DOHH2 (cell line): ENCODE data around the gene AGFG1.

ENCODE experiments used
- H3F3A ChIP-seq: fragments of 200-600 bp; sonication (generic), shearing (Covaris generic); 2 replicates; pipeline ENCODE4 v1.6.0; 2016; ENCODE audit warnings: antibody characterized with exemption, mild to moderate bottlenecking; ENCODE audit not compliant: control insufficient read depth, insufficient read depth
- H3K27ac ChIP-seq: fragments of 200-600 bp; sonication (generic); 2 replicates; pipeline ENCODE4 v1.5.1; 2014; ENCODE audit warnings: low read depth, mild to moderate bottlenecking, low read length, moderate library complexity
- H3K27me3 ChIP-seq: fragments of 200-600 bp; sonication (generic); 2 replicates; pipeline ENCODE4 v1.6.1; 2014; ENCODE audit warnings: mild to moderate bottlenecking, low read length, mixed read lengths; ENCODE audit not compliant: control insufficient read depth
- H3K36me3 ChIP-seq: fragments of 200-600 bp; sonication (generic); 2 replicates; pipeline ENCODE4 v1.6.1; 2014; ENCODE audit warnings: mild to moderate bottlenecking, low read length, moderate library complexity, mixed read lengths; ENCODE audit not compliant: control insufficient read depth
- H3K4me1 ChIP-seq: fragments of 200-600 bp; sonication (generic); 2 replicates; pipeline ENCODE4 v1.6.1; 2014; ENCODE audit warnings: mild to moderate bottlenecking, low read length, mixed read lengths; ENCODE audit not compliant: control insufficient read depth
- H3K4me2 ChIP-seq: fragments of 200-600 bp; sonication (generic); 2 replicates; pipeline ENCODE4 v1.6.0; 2014; ENCODE audit warnings: mild to moderate bottlenecking, low read length, moderate library complexity
- H3K4me3 ChIP-seq: fragments of 200-600 bp; sonication (generic); 2 replicates; pipeline ENCODE4 v1.5.1; 2014; ENCODE audit warnings: mild to moderate bottlenecking, low read length, mixed read lengths
- H3K79me2 ChIP-seq: fragments of 200-600 bp; sonication (generic); 2 replicates; pipeline ENCODE4 v1.6.1; 2014; ENCODE audit warnings: mild to moderate bottlenecking, low read length, mixed read lengths; ENCODE audit not compliant: control insufficient read depth
- H3K9me2 ChIP-seq: fragments of 200-600 bp; sonication (generic); replicated peaks from 2 replicates; pipeline ENCODE4 v1.6.1; 2014; ENCODE audit warnings: mild to moderate bottlenecking, low read length, mixed read lengths; ENCODE audit not compliant: control insufficient read depth
- H3K9me3 ChIP-seq: fragments of 200-600 bp; sonication (generic); 2 replicates; pipeline ENCODE4 v1.6.1; 2014; ENCODE audit warnings: antibody characterized with exemption, low read length, mixed read lengths; ENCODE audit not compliant: control insufficient read depth, insufficient read depth
- H4K20me1 ChIP-seq: fragments of 200-600 bp; sonication (generic); 2 replicates; pipeline ENCODE4 v1.6.0; 2014; ENCODE audit warnings: low read depth, mild to moderate bottlenecking, antibody characterized with exemption, low read length, moderate library complexity; ENCODE audit not compliant: control insufficient read depth, insufficient read depth
- CTCF ChIP-seq: fragments of 200-600 bp; sonication (generic); IDR thresholded peaks from one replicate; pipeline ENCODE4 v1.5.1; 2014; ENCODE audit warnings: antibody characterized with exemption, mild to moderate bottlenecking, low read depth, low read length; ENCODE audit not compliant: poor library complexity, severe bottlenecking
- EZH2phosphoT487 ChIP-seq: fragments of 200-600 bp; sonication (generic); IDR thresholded peaks from 2 replicates; pipeline ENCODE4 v1.6.1; 2017; ENCODE audit warnings: borderline replicate concordance, mild to moderate bottlenecking, antibody characterized with exemption, low read length, moderate library complexity, mixed read lengths

Gene AGFG1

GRCh38 chr2:227485429-227485828 lies 13.5 kb downstream of the AGFG1 start:
- Histone ChIP-seq H3K36me3 (peaks cover 12% of the 10 kb centered on the region), H3K4me2 (no peak overlapping the region), H4K20me1 (peaks cover 4% of the 10 kb centered on the region), H3K27ac (no peak overlapping the region), H3K27me3 (no peaks in the 10 kb centered on the region), H3K4me3 (no peak overlapping the region), H3K9me2 (no peaks in the 10 kb centered on the region), H3K9me3 (no peaks in the 10 kb centered on the region; the same call in 1 of the 2 replicates), H3K4me1 (peaks cover 31% of the 10 kb centered on the region), H3K79me2 (peaks cover 100% of the 10 kb centered on the region), H3F3A (peaks cover 12% of the 10 kb centered on the region)
- TF ChIP-seq CTCF (no peak), EZH2phosphoT487 (no peak)

DNA sequence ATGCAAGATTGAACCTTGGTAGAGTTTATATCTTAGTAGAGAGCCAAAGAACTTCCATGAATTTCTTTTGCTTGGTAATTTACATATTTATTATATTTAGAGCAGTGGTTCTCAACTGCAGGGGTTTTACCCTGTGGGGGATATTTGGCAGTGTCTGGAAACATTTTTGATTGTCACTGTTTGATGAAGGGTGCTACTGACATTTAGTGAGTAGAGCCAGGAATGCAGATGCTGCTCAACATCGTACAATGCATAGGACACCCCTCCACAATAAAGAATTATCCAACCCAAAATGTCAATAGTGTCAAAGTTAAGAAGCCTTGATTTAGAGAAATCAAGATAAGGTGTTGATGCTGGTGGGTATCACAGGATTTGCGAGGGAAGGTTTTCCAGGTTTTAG lies 14.7 kb downstream of the AGFG1 start:
- TF ChIP-seq EZH2phosphoT487 (no peak), CTCF (no peak)
- Histone ChIP-seq H3K27me3 (no peaks in the 10 kb centered on the region), H3K36me3 (peaks cover 12% of the 10 kb centered on the region), H3K79me2 (peaks cover 94% of the 10 kb centered on the region), H3K9me2 (no peaks in the 10 kb centered on the region), H4K20me1 (peaks cover 4% of the 10 kb centered on the region; the same call in 1 of the 2 replicates), H3K9me3 (no peaks in the 10 kb centered on the region; the same call in 1 of the 2 replicates), H3K27ac (no peak overlapping the region), H3F3A (peaks cover 12% of the 10 kb centered on the region), H3K4me2 (no peak overlapping the region), H3K4me1 (peaks cover 20% of the 10 kb centered on the region), H3K4me3 (no peak overlapping the region)

DNA sequence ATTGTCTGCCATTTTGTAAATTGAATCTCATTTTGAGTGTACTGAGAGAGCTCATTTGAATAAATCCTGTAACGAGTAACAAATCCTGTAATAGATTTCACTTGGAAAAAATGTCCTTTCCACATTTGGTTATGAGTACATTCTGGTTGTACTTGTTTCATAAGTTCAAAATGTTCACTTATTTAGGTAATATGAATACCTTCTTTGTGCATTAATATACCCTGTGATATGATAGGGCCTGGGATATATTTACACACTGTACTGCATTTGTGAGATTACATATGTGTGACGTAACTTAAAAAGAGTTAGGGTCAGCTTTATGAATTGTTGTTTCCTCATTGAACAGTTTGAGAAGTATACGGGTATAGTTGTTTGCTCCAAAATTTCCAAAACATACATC lies 16.1 kb downstream of the AGFG1 start:
- H3K79me2 ChIP-seq: peaks cover 85% of the 10 kb centered on the region
- H3K27ac ChIP-seq: no peak overlapping the region
- H3K4me2 ChIP-seq: no peak overlapping the region
- no peaks in the 10 kb centered on the region; the same call in 1 of the 2 replicates for H3K9me3 ChIP-seq
- peaks cover 4% of the 10 kb centered on the region; the same call in 1 of the 2 replicates for H3F3A ChIP-seq
- peaks cover 15% of the 10 kb centered on the region for H3K36me3 ChIP-seq
- H3K9me2 ChIP-seq: no peaks in the 10 kb centered on the region
- H3K27me3 ChIP-seq: no peaks in the 10 kb centered on the region
- TF ChIP-seq EZH2phosphoT487 (no peak), CTCF (no peak)
- peaks cover 4% of the 10 kb centered on the region; the same call in 1 of the 2 replicates for H4K20me1 ChIP-seq
- H3K4me1 ChIP-seq: peaks cover 8% of the 10 kb centered on the region
- H3K4me3 ChIP-seq: no peak overlapping the region

DNA sequence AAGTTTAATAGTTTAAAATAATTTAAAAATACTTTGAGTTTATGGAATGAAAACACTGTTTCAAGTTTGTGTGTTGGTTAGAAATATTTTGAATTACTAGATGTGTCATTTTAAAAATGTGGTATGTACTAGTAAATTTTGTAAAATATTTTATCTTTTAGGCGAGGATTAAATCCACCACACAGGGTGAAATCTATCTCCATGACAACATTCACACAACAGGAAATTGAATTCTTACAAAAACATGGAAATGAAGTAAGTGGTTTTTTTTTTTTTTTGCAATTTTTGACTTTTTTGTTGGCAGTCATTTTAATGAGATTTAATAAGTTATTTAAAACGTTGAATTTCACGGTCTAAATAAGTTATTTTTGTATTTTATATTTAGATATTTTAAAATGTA lies 19.4 kb downstream of the AGFG1 start:
- peaks cover 4% of the 10 kb centered on the region; the same call in 1 of the 2 replicates for H4K20me1 ChIP-seq
- no peaks in the 10 kb centered on the region for H3K9me3 ChIP-seq
- H3K27me3 ChIP-seq: no peaks in the 10 kb centered on the region
- H3K9me2 ChIP-seq: no peaks in the 10 kb centered on the region
- H3K79me2 ChIP-seq: peaks cover 78% of the 10 kb centered on the region
- no peak overlapping the region for H3K27ac ChIP-seq
- H3K4me2 ChIP-seq: no peak overlapping the region
- no peaks in the 10 kb centered on the region; the same call in 1 of the 2 replicates for H3K4me1 ChIP-seq
- peaks cover 20% of the 10 kb centered on the region for H3K36me3 ChIP-seq
- TF ChIP-seq CTCF: no peak
- TF ChIP-seq EZH2phosphoT487: no peak
- no peaks in the 10 kb centered on the region for H3F3A ChIP-seq
- H3K4me3 ChIP-seq: no peak overlapping the region
